ENCODE measurements around the gene SIPA1L3.

DNA sequence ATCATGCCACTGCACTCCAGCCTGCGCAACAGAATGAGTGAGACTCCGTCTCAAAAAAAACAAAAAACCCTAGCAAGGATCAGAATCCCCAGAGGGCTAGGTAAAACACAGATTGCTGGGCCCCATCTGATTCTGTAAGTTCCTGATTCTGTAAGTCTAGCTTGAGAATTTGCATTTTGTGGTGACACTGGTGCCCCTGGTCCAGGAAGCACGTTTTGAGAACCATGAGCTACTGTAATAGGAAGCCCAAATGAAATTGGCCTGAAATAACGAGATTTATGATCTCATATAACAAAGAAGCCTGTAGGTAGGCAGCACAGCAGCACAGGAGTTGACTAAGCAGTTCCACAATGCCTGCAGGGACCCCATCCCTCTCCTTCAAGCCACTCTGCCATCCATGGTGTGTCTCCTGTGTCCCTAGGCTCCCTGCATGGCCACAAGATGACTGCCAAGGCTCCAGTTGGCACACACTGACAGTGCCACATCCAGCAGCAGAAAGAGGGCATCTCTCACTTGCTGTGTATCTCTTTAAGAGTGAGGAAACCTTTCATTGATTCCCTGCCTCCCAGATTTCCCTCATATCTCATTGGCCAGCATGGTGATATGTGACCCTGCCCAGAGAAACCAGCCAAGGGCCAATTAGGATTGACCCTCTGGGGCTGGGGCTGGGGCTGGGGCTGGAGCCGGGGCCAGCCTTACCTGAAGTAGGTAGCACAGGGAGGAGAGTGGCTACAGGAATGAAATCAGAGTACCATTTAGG, 21.7 kb downstream of the SIPA1L3 start:
- TF ChIP-seq, protein P1, sequence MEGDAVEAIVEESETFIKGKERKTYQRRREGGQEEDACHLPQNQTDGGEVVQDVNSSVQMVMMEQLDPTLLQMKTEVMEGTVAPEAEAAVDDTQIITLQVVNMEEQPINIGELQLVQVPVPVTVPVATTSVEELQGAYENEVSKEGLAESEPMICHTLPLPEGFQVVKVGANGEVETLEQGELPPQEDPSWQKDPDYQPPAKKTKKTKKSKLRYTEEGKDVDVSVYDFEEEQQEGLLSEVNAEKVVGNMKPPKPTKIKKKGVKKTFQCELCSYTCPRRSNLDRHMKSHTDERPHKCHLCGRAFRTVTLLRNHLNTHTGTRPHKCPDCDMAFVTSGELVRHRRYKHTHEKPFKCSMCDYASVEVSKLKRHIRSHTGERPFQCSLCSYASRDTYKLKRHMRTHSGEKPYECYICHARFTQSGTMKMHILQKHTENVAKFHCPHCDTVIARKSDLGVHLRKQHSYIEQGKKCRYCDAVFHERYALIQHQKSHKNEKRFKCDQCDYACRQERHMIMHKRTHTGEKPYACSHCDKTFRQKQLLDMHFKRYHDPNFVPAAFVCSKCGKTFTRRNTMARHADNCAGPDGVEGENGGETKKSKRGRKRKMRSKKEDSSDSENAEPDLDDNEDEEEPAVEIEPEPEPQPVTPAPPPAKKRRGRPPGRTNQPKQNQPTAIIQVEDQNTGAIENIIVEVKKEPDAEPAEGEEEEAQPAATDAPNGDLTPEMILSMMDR (IDR thresholded peaks at IDR 0.05; ENCODE audit: low read depth, low read length) = no peak
- TF ChIP-seq EZH2phosphoT487 (IDR thresholded peaks at IDR 0.05; ENCODE audit: low read depth) = no peak

Data from OCI-LY3 (cell line).